Prostate gland (tissue), 2 donors: ENCODE results near the gene BICRA. TPM values are rescaled to one million over a fixed set of nuclear protein-coding genes. Genes with fewer than 3 reads are reported as not detected.
"Not testable (repeated sequence)": the region's sequence is repeated elsewhere in the genome, so short reads cannot be mapped to it uniquely, and the experiment has no call there.

Experiments used
- DNase-seq: peaks from one replicate; pipeline ENCODE4 v3.0.0-alpha.2; 2019; ENCODE audit warnings: low spot score
- H3K27ac ChIP-seq, 2 donors: fragments of 200-600 bp; sonication (generic); 2 replicates each; pipeline ENCODE4 v1.5.1; 2017 to 2019
- H3K27me3 ChIP-seq: fragments of 200-600 bp; sonication (generic); replicated peaks from 2 replicates; pipeline ENCODE4 v1.5.1; 2019; ENCODE audit not compliant: insufficient read depth
- H3K36me3 ChIP-seq, 2 donors: fragments of 200-600 bp; sonication (generic); 1 replicate in 1 of 2; 2 replicates in 1 of 2; pipeline versions ENCODE4 v1.5.1 to v1.8.1; 2017 to 2019
- H3K4me1 ChIP-seq: fragments of 200-600 bp; sonication (generic); replicated peaks from 2 replicates; pipeline ENCODE4 v1.5.1; 2019
- H3K4me3 ChIP-seq, 2 donors: fragments of 200-600 bp; sonication (generic); 2 replicates each; pipeline ENCODE4 v1.5.1; 2017 to 2019
- H3K9me3 ChIP-seq: fragments of 200-600 bp; sonication (generic); 2 replicates; pipeline ENCODE4 v1.5.1; 2017
- POLR2A ChIP-seq: fragments of 450-650 bp; IDR thresholded peaks from one replicate; pipeline ENCODE4 v1.6.1; 2016; ENCODE audit warnings: antibody characterized with exemption, mild to moderate bottlenecking
- POLR2AphosphoS5 ChIP-seq: sonication (generic); formaldehyde crosslinking; IDR thresholded peaks from one replicate; pipeline ENCODE4 v1.6.1; 2017; ENCODE audit warnings: antibody characterized with exemption
- WGBS: methylation state at CpG from one replicate; pipeline ENCODE4 v1.1.5; 2018; 5-methylcytosine and 5-hydroxymethylcytosine counted together
- intact Hi-C: fragments of 100-400 bp; cut with DNase I; formaldehyde crosslinking; loops from one replicate; pipeline ENCODE4 v1.14.2; 2022
- total RNA-seq, 2 donors: library from RNA; depleted of rRNA; stranded (reverse); fragments of >200 nt; gene quantifications; one replicate each; pipeline ENCODE4 v1.1.0, GENCODE V29; 2016
- TF ChIP-seq, protein P1 (sequence below), 4 experiments: fragments of 200-600 bp in 2 of 4; fragments of 450-650 bp in 2 of 4; sonication (generic) in 2 of 4; IDR thresholded peaks; 1 replicate in 3 of 4; 2 replicates in 1 of 4; pipeline ENCODE4 v1.5.1; 2016 to 2019; ENCODE audit warnings: antibody characterized with exemption in 4 of 4, mild to moderate bottlenecking in 2 of 4, moderate library complexity in 2 of 4

BICRA gene
- total RNA-seq, 2 donors from 2014 or later = 19.4 to 25.3 TPM

DNA sequence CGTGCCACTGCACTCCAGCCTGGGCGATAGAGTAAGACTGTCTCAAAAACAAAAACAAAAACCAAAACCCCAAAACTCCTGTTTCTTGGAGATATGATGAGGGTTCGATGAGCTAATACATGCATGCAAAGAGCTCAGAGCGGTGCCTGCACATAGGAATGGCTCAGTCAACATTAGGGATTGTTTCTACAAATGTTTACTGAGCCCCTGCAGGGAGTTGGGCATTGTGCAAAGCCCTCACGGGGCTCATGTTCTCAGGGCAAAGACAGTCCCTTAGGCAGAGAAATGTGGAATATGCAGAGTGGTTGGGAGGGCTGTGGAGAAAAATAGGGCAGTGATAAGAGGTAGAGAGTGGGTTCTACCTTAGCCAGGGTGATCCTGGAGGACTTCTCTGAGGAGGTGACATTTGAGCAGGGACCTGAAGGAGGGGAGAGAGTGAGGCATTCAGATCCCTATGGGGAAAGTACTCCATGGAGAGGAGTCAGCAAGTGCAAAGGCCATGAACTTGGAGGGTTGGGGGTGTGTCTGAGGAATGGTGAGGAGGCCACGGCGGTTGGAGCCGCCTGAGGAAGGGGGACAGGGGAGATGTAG, 102.8 kb downstream of the BICRA start:
- Histone ChIP-seq H3K4me1 (no peaks in the 10 kb centered on the region), H3K4me3 (no peak overlapping the region), H3K27ac (no peak overlapping the region), H3K9me3 (no peaks in the 10 kb centered on the region), H3K27me3 (no peaks in the 10 kb centered on the region), H3K36me3 (no peaks in the 10 kb centered on the region)
- intact Hi-C loops = loop anchor here (2.0 kb wide), 1 partner anchor 77 kb away; no protein-coding TSS in a partner anchor
- TF ChIP-seq, protein P1, sequence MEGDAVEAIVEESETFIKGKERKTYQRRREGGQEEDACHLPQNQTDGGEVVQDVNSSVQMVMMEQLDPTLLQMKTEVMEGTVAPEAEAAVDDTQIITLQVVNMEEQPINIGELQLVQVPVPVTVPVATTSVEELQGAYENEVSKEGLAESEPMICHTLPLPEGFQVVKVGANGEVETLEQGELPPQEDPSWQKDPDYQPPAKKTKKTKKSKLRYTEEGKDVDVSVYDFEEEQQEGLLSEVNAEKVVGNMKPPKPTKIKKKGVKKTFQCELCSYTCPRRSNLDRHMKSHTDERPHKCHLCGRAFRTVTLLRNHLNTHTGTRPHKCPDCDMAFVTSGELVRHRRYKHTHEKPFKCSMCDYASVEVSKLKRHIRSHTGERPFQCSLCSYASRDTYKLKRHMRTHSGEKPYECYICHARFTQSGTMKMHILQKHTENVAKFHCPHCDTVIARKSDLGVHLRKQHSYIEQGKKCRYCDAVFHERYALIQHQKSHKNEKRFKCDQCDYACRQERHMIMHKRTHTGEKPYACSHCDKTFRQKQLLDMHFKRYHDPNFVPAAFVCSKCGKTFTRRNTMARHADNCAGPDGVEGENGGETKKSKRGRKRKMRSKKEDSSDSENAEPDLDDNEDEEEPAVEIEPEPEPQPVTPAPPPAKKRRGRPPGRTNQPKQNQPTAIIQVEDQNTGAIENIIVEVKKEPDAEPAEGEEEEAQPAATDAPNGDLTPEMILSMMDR (IDR thresholded peaks at IDR 0.05) = no peak
- TF ChIP-seq POLR2AphosphoS5 (no peak), POLR2A (no peak)
- 84% methylated on average over 8 of the region's 8 CpGs for WGBS
- DNase-seq = no peak

DNA sequence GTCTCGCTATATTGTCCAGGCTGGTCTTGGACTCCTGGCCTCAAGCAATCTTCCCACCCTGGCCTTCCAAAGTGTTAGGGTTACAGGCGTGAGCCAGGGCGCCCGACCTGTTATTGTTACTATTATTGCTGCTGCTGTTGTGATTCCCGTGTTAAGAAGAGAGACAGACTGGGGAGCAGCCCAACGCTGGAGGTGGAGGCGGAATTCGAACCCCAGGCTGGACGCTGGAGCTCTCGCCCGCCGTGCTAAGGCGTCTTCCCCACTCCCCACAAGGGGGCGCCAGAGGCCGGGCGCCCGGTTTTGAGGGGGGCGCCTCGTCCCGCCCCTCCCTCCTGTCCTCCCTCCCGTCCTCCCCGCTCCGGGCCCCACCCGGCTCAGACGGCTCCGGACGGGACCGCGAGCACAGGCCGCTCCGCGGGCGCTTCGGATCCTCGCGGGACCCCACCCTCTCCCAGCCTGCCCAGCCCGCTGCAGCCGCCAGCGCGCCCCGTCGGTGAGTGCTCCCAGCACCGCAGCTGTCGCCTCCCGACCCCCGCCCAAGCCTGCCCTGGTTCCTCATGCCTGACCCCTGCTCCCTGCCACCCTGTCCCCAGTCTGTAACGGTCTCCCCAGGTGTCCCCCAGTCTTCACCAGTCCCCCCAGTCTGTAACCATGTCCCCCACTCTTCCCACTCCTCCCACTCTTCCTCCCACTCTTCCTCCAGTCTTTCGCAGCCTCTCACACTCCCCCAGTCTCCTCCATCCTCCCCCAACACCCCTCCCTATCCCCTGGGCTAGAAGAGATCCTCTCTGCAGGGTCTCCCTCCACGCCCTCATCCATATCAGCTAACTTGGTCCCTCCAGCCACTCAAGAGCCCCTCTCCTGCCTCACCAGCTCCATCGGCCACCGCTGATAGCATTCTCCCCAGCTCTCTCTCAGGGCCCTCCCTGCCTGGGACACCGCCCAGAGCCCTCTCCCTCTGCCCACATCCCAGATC, 104.4 kb downstream of the BICRA start, which contains the start of gene EHD2:
EHD2 (plus strand) TSS at position 377 of the 976 bp plus-strand sequence. CDS start 3,191 bp downstream, outside the sequence.
- H3K9me3 ChIP-seq = no peaks in the 10 kb centered on the region
- H3K4me1 ChIP-seq = no peaks in the 10 kb centered on the region
- H3K27ac ChIP-seq = peak within 1 kb of the TSS; percentile 83 to 87
- intact Hi-C loops = loop anchor here (1.0 to 2.0 kb wide), 2 partner anchors 30 to 75 kb away; no protein-coding TSS in a partner anchor
- peak; percentile 84 for TF ChIP-seq POLR2A
- TF ChIP-seq, protein P1 (IDR thresholded peaks at IDR 0.05) = peak; percentile 95 to 98 (median 96)
- TF ChIP-seq POLR2AphosphoS5 = peak; percentile 75
- no peaks in the 10 kb centered on the region for H3K27me3 ChIP-seq
- DNase-seq = peak; percentile 42
- WGBS = 6% methylated on average over 52 of the region's 52 CpGs
- H3K36me3 ChIP-seq = no peaks in the 10 kb centered on the region
- H3K4me3 ChIP-seq = peak within 1 kb of the TSS; percentile 44 to 51

DNA sequence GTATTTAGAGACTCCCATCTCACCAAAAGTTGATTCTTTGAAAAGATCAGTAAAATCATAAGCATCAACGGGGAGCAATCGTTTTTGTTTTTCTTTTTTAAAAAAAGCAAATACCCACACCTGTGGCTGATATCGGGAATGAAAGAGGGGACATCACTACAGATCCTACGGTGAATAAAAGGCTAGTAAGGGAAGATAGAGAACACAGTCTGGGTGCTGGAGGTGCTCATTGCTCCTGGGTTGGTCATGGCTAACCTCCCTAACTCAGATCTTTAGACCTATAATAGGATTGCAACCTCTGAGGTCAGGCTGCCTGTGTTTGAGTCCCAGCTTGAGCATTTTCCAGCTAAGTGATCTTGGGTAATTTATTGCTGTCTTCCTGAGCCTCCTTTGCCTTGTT, 105.4 kb downstream of the BICRA start:
- H3K27me3 ChIP-seq = no peaks in the 10 kb centered on the region
- H3K36me3 ChIP-seq = no peaks in the 10 kb centered on the region
- 84% methylated on average over 4 of the region's 4 CpGs for WGBS
- H3K9me3 ChIP-seq = no peaks in the 10 kb centered on the region
- intact Hi-C loops = no loop called here
- DNase-seq = no peak
- H3K4me1 ChIP-seq = no peaks in the 10 kb centered on the region
- TF ChIP-seq POLR2AphosphoS5 (no peak), POLR2A (no peak)
- TF ChIP-seq, protein P1 (IDR thresholded peaks at IDR 0.05) = no peak
- peak overlapping the region; percentile 83 to 87 for H3K27ac ChIP-seq
- H3K4me3 ChIP-seq = peak overlapping the region; percentile 44 to 51

DNA sequence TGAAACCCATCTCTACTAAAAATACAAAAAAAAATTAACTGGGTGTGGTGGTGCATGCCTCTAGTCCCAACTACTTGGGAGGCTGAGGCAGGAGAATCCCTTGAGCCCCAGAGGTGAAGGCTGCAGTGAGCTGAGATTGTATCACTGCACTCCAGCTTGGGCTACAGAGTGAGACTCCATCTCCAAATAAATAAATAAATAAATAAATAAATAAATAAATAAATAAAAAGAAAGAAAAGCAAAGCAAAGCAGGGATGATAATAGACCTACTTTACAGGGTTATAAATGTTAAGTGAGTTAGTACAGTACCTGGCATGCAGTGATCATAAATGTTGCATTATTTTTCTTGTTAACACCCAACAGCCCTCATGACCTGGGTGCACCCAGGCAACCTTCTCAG, 105.9 kb downstream of the BICRA start:
- DNase-seq, H3K27me3 ChIP-seq, H3K9me3 ChIP-seq, H3K27ac ChIP-seq, H3K36me3 ChIP-seq, H3K4me3 ChIP-seq, H3K4me1 ChIP-seq: not testable (repeated sequence)
- intact Hi-C loops = loop anchor here (5.0 kb wide), 1 partner anchor 62 kb away; the partner anchor contains the start of gene SELENOW

DNA sequence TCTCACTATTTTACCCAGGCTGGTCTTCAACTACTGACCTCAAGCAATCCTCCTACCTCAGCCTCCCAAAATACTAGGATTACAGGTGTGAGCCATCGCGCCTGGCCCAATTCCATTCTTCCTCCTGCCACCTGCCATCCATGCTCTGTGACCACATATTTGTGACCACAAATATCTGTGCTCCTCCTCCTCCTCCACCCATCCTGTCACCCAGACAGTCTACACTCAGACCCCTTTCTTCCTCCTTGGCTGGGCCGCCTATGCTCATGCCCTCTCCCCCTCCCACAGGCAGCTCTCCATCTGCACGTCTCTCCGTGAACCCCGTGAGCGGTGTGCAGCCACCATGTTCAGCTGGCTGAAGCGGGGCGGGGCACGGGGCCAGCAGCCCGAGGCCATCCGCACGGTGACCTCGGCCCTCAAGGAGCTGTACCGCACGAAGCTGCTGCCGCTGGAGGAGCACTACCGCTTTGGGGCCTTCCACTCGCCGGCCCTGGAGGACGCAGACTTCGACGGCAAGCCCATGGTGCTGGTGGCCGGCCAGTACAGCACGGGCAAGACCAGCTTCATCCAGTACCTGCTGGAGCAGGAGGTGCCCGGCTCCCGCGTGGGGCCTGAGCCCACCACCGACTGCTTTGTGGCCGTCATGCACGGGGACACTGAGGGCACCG, 107.5 kb downstream of the BICRA start:
- WGBS = 67% methylated on average over 30 of the region's 32 CpGs
- peak overlapping the region in 1 of 2 donors; percentile 19 for H3K27ac ChIP-seq
- intact Hi-C loops = loop anchor here (5.0 kb wide), 1 partner anchor 61 kb away; the partner anchor contains the start of gene SELENOW

DNA sequence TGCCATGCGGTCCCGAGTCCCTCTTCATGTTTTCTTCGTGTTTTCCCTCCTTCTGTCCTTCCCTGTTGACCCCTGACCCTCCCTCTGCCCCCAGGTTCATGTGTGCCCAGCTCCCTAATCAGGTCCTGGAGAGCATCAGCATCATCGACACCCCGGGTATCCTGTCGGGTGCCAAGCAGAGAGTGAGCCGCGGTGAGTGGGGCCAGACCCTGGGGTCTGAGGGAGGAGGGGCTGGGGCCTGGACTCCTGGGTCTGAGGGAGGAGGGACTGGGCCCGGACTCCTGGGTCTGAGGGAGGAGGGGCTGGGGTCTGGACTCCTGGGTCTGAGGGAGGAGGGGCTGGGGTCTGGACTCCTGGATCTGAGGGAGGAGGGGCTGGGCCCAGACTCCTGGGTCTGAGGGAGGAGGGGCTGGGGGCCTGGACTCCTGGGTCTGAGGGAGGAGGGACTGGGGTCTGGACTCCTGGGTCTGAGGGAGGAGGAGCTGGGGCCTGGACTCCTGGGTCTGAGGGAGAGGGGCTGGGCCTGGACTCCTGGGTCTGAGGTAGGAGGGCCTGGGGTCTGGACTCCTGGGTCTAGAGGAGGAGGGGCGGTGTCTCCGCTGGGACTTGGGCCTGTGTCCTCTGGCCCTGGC, 109.6 kb downstream of the BICRA start:
- H3K9me3 ChIP-seq, H3K36me3 ChIP-seq, H3K27me3 ChIP-seq, H3K4me3 ChIP-seq, DNase-seq, H3K4me1 ChIP-seq: not testable (repeated sequence)
- peak overlapping the region; percentile 86 to 90 for H3K27ac ChIP-seq
- intact Hi-C loops = loop anchor here (5.0 kb wide), 1 partner anchor 59 kb away; the partner anchor contains the start of gene SELENOW
- WGBS = 57% methylated on average over 11 of the region's 11 CpGs

More for the DNA sequence above, 107.5 kb downstream of the BICRA start:
- no peaks in the 10 kb centered on the region for H3K4me1 ChIP-seq
- H3K9me3 ChIP-seq = no peaks in the 10 kb centered on the region
- no peak for DNase-seq
- no peaks in the 10 kb centered on the region for H3K36me3 ChIP-seq
- TF ChIP-seq, protein P1 (IDR thresholded peaks at IDR 0.05) = no peak
- TF ChIP-seq POLR2AphosphoS5 = no peak
- no peak for TF ChIP-seq POLR2A
- no peaks in the 10 kb centered on the region for H3K27me3 ChIP-seq
- H3K4me3 ChIP-seq = no peak overlapping the region
